Activated CD4-positive, alpha-beta memory T cell treated with anti-CD3 and anti-CD28 coated beads, Interleukin-2, amount 10 ng/mL, durations not matched to agents 7 days and 5 days (primary cell): ENCODE measurements around the gene C20orf173. TPM values are rescaled to one million over a fixed set of nuclear protein-coding genes. Genes with fewer than 3 reads are reported as not detected.

Source experiments
- total RNA-seq, 2 experiments: library from RNA; stranded (reverse); gene quantifications; one replicate each; pipeline ENCODE4 v1.2.3, GENCODE V29; 2021

Gene C20orf173
- total RNA-seq, 2 experiments from 2014 or later: not detected

Other genes starting within 250 kb of the C20orf173 start
- 10 to 100 TPM; 86.1 to 91.3 TPM for gene EIF6, start 244.9 kb downstream of the C20orf173 start, total RNA-seq
- gene FAM83C, start 237.2 kb downstream of the C20orf173 start, total RNA-seq: not detected
- 10 to 100 TPM; 40.8 to 41.4 TPM for gene UQCC1, start 117.7 kb downstream of the C20orf173 start, total RNA-seq
- under 1 TPM in 1 of 2 experiments, not detected in 1; 0.08 TPM for gene GDF5, start 91.4 kb downstream of the C20orf173 start, total RNA-seq
- 10 to 100 TPM; 70.3 to 71.2 TPM for gene CEP250, start 74.1 kb downstream of the C20orf173 start, total RNA-seq
- 100 to 1,000 TPM; 126 TPM for gene ERGIC3, start 12.4 kb upstream of the C20orf173 start, total RNA-seq
- 1 to 10 TPM; 6.5 to 6.9 TPM for gene SPAG4, start 86.2 kb upstream of the C20orf173 start, total RNA-seq
- 100 to 1,000 TPM; 239 to 243 TPM for gene CPNE1, start 135.2 kb upstream of the C20orf173 start, total RNA-seq
- gene RBM12, start 135.2 kb upstream of the C20orf173 start, total RNA-seq: 100 to 1,000 TPM; 115 to 116 TPM
- 10 to 100 TPM; 28.3 to 30.8 TPM for gene NFS1, start 169.7 kb upstream of the C20orf173 start, total RNA-seq
- gene ROMO1, start 169.8 kb upstream of the C20orf173 start, total RNA-seq: 100 to 1,000 TPM in 1 of 2 experiments, 10 to 100 TPM in 1; 98.4 to 114 TPM
- 100 to 1,000 TPM; 318 to 331 TPM for gene RBM39, start 212.6 kb upstream of the C20orf173 start, total RNA-seq
- gene PHF20, start 242.4 kb upstream of the C20orf173 start, total RNA-seq: 10 to 100 TPM; 42.7 to 48.3 TPM